Stimulated activated CD4-positive, alpha-beta T cell treated with anti-CD3 and anti-CD28 coated beads, TNF-alpha, amount 100 ng/mL, for 24 hours (primary cell): Measurements from ENCODE around the gene HGD.

Experiments
- DNase-seq, 3 experiments: peaks; one replicate each; pipeline ENCODE4 v3.0.0-alpha.2; 2020; ENCODE audit warnings: low read depth in 3 of 3

Gene HGD

DNA sequence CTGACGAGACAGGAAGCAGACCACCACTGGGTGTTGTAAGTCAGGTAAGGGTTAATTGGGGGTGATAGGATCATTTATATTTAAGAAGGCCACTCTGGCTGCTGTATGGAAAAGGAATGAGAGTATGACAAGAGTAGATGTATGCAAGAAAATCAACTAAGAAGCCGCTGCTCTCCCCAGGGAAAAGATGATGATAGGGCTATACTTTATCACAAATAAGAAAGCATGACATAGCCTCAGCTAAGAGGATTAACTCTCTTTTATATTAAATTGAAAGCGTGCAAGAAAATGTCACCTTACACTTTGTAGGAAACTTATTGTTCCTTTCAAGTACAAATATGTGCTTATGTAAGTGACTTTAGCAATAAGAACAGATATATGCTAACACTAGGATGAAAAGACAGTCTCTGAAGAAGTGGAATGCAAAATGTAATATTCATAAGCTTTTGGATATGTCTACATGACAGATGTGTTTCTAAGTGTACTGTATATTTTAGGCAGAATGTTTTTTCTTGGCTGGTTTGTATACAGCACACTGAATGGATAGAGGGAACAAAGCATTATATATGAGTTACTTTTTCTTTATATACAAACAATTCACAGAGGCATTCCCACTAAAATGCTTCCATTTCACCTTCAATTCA is 94.6 kb downstream of the HGD start:
- DNase-seq = no peak
